Neural cell (in vitro differentiated cells): Measurements from ENCODE around the gene TGFBRAP1. TPM values are rescaled to one million over a fixed set of nuclear protein-coding genes. Genes with fewer than 3 reads are reported as not detected.
"Not testable (repeated sequence)": the region's sequence is repeated elsewhere in the genome, so short reads cannot be mapped to it uniquely, and the experiment has no call there.

Source experiments
- H2AFZ ChIP-seq: fragments of 200-600, 300-800 bp; sonication (generic), shearing (Covaris generic); 2 replicates; pipeline ENCODE4 v1.6.0; 2014; ENCODE audit warnings: low read depth, mild to moderate bottlenecking, antibody characterized with exemption, low read length, moderate library complexity
- H3F3A ChIP-seq: fragments of 200-600 bp; shearing (Covaris generic); 2 replicates; pipeline ENCODE4 v1.6.1; 2016; ENCODE audit warnings: mild to moderate bottlenecking, moderate library complexity, mixed read lengths, antibody characterized with exemption, low read length; ENCODE audit not compliant: insufficient read depth, poor library complexity, severe bottlenecking
- H3K27ac ChIP-seq: fragments of 200-600, 300-800 bp; sonication (generic), shearing (Covaris generic); 2 replicates; pipeline ENCODE4 v1.5.1; 2014; ENCODE audit warnings: mild to moderate bottlenecking, low read length, moderate library complexity
- H3K27me3 ChIP-seq: fragments of 300-800, 200-600 bp; sonication (generic), shearing (Covaris generic); 2 replicates; pipeline ENCODE4 v1.6.0; 2014; ENCODE audit warnings: mild to moderate bottlenecking, low read depth, low read length, moderate library complexity; ENCODE audit not compliant: insufficient read depth
- H3K36me3 ChIP-seq: fragments of 300-800, 200-600 bp; sonication (generic), shearing (Covaris generic); 2 replicates; pipeline ENCODE4 v1.5.1; 2014; ENCODE audit warnings: mild to moderate bottlenecking, antibody characterized with exemption, low read length, moderate library complexity; ENCODE audit not compliant: insufficient read depth
- H3K4me2 ChIP-seq: fragments of 300-800, 200-600 bp; sonication (generic), shearing (Covaris generic); 2 replicates; pipeline ENCODE4 v1.6.0; 2014; ENCODE audit warnings: mild to moderate bottlenecking, low read length
- H3K4me3 ChIP-seq: fragments of 300-800, 200-600 bp; sonication (generic), shearing (Covaris generic); 2 replicates; pipeline ENCODE4 v1.5.1; 2014; ENCODE audit warnings: mild to moderate bottlenecking, low read length, moderate library complexity
- H3K79me2 ChIP-seq: fragments of 200-600 bp; shearing (Covaris generic); replicated peaks from 2 replicates; pipeline ENCODE4 v1.6.0; 2014; ENCODE audit warnings: mild to moderate bottlenecking, low read length, moderate library complexity; ENCODE audit not compliant: insufficient read depth
- H3K9ac ChIP-seq: fragments of 300-800, 200-600 bp; sonication (generic), shearing (Covaris generic); 2 replicates; pipeline ENCODE4 v1.6.1; 2016; ENCODE audit warnings: mild to moderate bottlenecking, low read length, mixed read lengths
- H3K9me2 ChIP-seq: fragments of 200-600 bp; shearing (Covaris generic); 2 replicates; pipeline ENCODE4 v1.6.1; 2016; ENCODE audit warnings: mild to moderate bottlenecking, low read length, mixed read lengths; ENCODE audit not compliant: insufficient read depth
- H3K9me3 ChIP-seq: fragments of 200-600, 300-800 bp; sonication (generic), shearing (Covaris generic); 2 replicates; pipeline ENCODE4 v1.6.1; 2016; ENCODE audit warnings: mild to moderate bottlenecking, mixed run types, low read length, moderate library complexity, mixed read lengths
- H4K20me1 ChIP-seq: fragments of 200-600 bp; shearing (Covaris generic); 2 replicates; pipeline ENCODE4 v1.6.1; 2016; ENCODE audit warnings: mild to moderate bottlenecking, mixed run types; ENCODE audit not compliant: insufficient read depth
- EP300 ChIP-seq: fragments of 450-650 bp; conservative IDR thresholded peaks from 2 replicates; pipeline ENCODE4 v1.6.1; 2014; ENCODE audit warnings: antibody characterized with exemption, mild to moderate bottlenecking, moderate library complexity; ENCODE audit not compliant: poor library complexity, severe bottlenecking
- EZH2 ChIP-seq: fragments of 200-600, 300-800 bp; shearing (Covaris generic), sonication (generic); IDR thresholded peaks from 2 replicates; pipeline ENCODE4 v1.6.1; 2014; ENCODE audit warnings: antibody characterized with exemption, low read length, borderline replicate concordance, mild to moderate bottlenecking; ENCODE audit not compliant: insufficient read depth, poor library complexity, severe bottlenecking
- MXI1 ChIP-seq: fragments of 450-650 bp; conservative IDR thresholded peaks from 2 replicates; pipeline ENCODE4 v1.6.1; 2014; ENCODE audit warnings: antibody characterized with exemption, mild to moderate bottlenecking; ENCODE audit not compliant: poor library complexity, severe bottlenecking
- POLR2AphosphoS5 ChIP-seq: IDR thresholded peaks from 2 replicates; pipeline ENCODE4 v1.6.1; 2012
- RAD21 ChIP-seq: fragments of 450-650 bp; conservative IDR thresholded peaks from 2 replicates; pipeline ENCODE4 v1.6.1; 2014; ENCODE audit warnings: antibody characterized with exemption, mild to moderate bottlenecking, moderate library complexity
- REST ChIP-seq: IDR thresholded peaks from 2 replicates; pipeline ENCODE4 v1.6.1; 2012; ENCODE audit warnings: borderline replicate concordance
- SMC3 ChIP-seq: fragments of 450-650 bp; conservative IDR thresholded peaks from 2 replicates; pipeline ENCODE4 v1.6.1; 2014; ENCODE audit warnings: antibody characterized with exemption, mild to moderate bottlenecking, moderate library complexity; ENCODE audit not compliant: poor library complexity
- TAF1 ChIP-seq: IDR thresholded peaks from 2 replicates; pipeline ENCODE4 v1.6.1; 2012; ENCODE audit warnings: low read depth
- polyA plus RNA-seq: library from polyadenylated mRNA; depleted of rRNA; stranded (reverse); fragments of >200 nt; gene quantifications from 2 replicates; pipeline ENCODE4 v1.2.3, GENCODE V29; 2014
- TF ChIP-seq, protein P1 (sequence below): fragments of 450-650 bp; IDR thresholded peaks from 2 replicates; pipeline ENCODE4 v1.5.1; 2014; ENCODE audit warnings: antibody characterized with exemption, mild to moderate bottlenecking, moderate library complexity; ENCODE audit not compliant: poor library complexity, severe bottlenecking

The TGFBRAP1 gene
- polyA plus RNA-seq, 1 donor from 2014 or later: 13.9 TPM

DNA sequence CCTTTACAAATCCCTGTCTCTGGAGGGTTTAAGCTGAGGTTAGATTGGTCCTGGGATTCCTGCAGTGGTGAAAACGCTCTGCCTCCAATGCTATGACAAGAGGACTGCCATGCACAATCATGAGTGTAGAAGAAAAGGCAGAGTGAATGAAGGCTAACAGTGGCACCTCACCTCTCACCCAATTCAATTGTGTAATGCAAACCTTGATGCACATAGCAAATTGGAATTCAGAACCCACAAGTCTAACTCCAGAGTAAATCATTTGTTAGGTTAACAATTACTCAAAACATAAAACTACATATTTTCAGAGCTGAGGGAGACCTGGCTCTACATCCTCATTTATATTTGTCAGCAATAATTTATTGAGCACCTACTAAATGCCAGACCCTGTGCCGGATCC is 1.8 kb downstream of the TGFBRAP1 start:
- peaks cover 18% of the 10 kb centered on the region for H3K79me2 ChIP-seq
- H3K9ac ChIP-seq: no peak overlapping the region
- H3F3A ChIP-seq: no peaks in the 10 kb centered on the region
- no peak for TF ChIP-seq REST
- TF ChIP-seq EZH2: no peak
- TF ChIP-seq, protein P1, sequence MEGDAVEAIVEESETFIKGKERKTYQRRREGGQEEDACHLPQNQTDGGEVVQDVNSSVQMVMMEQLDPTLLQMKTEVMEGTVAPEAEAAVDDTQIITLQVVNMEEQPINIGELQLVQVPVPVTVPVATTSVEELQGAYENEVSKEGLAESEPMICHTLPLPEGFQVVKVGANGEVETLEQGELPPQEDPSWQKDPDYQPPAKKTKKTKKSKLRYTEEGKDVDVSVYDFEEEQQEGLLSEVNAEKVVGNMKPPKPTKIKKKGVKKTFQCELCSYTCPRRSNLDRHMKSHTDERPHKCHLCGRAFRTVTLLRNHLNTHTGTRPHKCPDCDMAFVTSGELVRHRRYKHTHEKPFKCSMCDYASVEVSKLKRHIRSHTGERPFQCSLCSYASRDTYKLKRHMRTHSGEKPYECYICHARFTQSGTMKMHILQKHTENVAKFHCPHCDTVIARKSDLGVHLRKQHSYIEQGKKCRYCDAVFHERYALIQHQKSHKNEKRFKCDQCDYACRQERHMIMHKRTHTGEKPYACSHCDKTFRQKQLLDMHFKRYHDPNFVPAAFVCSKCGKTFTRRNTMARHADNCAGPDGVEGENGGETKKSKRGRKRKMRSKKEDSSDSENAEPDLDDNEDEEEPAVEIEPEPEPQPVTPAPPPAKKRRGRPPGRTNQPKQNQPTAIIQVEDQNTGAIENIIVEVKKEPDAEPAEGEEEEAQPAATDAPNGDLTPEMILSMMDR: no peak
- no peak for TF ChIP-seq TAF1
- TF ChIP-seq RAD21: no peak
- no peak for TF ChIP-seq MXI1
- TF ChIP-seq EP300: no peak
- TF ChIP-seq POLR2AphosphoS5: no peak
- TF ChIP-seq SMC3: no peak
- no peak overlapping the region for H2AFZ ChIP-seq
- no peak overlapping the region for H3K4me3 ChIP-seq
- H3K27ac ChIP-seq: no peak overlapping the region
- H3K9me3 ChIP-seq: no peaks in the 10 kb centered on the region
- H4K20me1 ChIP-seq: no peaks in the 10 kb centered on the region
- no peaks in the 10 kb centered on the region for H3K9me2 ChIP-seq
- H3K36me3 ChIP-seq: no peaks in the 10 kb centered on the region
- H3K27me3 ChIP-seq: no peaks in the 10 kb centered on the region
- H3K4me2 ChIP-seq: no peak overlapping the region

DNA sequence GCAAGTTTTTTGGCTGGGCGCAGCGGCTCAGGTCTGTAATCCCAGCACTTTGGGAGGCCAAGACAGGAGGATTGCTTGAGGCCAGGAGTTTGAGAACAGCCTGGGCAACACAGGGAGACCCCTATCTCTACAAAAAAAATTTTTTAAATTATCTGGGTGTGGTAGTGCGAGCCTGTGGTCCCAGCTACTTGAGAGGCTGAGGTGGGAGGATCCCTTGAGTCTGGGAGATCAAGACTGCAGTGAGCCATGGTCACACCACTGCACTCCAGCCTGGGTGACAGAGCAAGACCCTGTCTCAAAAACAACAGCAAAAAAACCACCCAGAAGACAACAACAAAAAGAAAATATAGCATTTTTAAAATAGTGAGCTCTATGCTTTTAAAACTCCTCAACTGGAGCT is 2.3 kb downstream of the TGFBRAP1 start:
- H3K9me3 ChIP-seq, H3K4me2 ChIP-seq: not testable (repeated sequence)

GRCh38 chr2:105325389-105325963 is 4.1 kb downstream of the TGFBRAP1 start:
- TF ChIP-seq POLR2AphosphoS5 (no peak), RAD21 (no peak), SMC3 (no peak), MXI1 (no peak), TAF1 (no peak), REST (no peak), EZH2 (no peak), EP300 (no peak)
- TF ChIP-seq, protein P1: no peak

More for the DNA sequence above, 2.3 kb downstream of the TGFBRAP1 start:
- H3F3A ChIP-seq, H3K4me3 ChIP-seq, H3K9ac ChIP-seq, H3K27me3 ChIP-seq, H2AFZ ChIP-seq, H3K27ac ChIP-seq, H3K36me3 ChIP-seq, H4K20me1 ChIP-seq, H3K9me2 ChIP-seq: not testable (repeated sequence)
- peaks cover 18% of the 10 kb centered on the region for H3K79me2 ChIP-seq

More at GRCh38 chr2:105325389-105325963, 4.1 kb downstream of the TGFBRAP1 start:
- H2AFZ ChIP-seq: no peak overlapping the region
- no peaks in the 10 kb centered on the region for H3K9me2 ChIP-seq
- H3F3A ChIP-seq: no peaks in the 10 kb centered on the region
- peaks cover 15% of the 10 kb centered on the region for H3K79me2 ChIP-seq
- no peak overlapping the region for H3K9ac ChIP-seq
- H4K20me1 ChIP-seq: no peaks in the 10 kb centered on the region
- H3K9me3 ChIP-seq: no peaks in the 10 kb centered on the region
- H3K4me2 ChIP-seq: no peak overlapping the region
- H3K36me3 ChIP-seq: no peaks in the 10 kb centered on the region
- H3K4me3 ChIP-seq: no peak overlapping the region
- H3K27ac ChIP-seq: no peak overlapping the region
- no peaks in the 10 kb centered on the region for H3K27me3 ChIP-seq
